ENCODE results near the gene TMEM151A.
A peak's percentile ranks its signal among the peaks of the same experiment; 100 is the strongest.

TMEM151A gene

GRCh38 chr11:66322732-66323427 is 31.2 kb downstream of the TMEM151A start:
- no peak for DNase-seq (ENCODE audit: low read depth in 2 of 2)

- DNase-seq (ENCODE audit: low read depth in 2 of 2): no peak
These were observed 32.0 kb downstream of the TMEM151A start for GRCh38 chr11:66323684-66324083.

GRCh38 chr11:66324664-66325063 is 33.0 kb downstream of the TMEM151A start:
- no peak for DNase-seq (ENCODE audit: low read depth in 2 of 2)

GRCh38 chr11:66325263-66325671 is 33.6 kb downstream of the TMEM151A start:
- no peak for DNase-seq (ENCODE audit: low read depth in 2 of 2)

GRCh38 chr11:66326261-66327111 is 34.8 kb downstream of the TMEM151A start:
- DNase-seq (ENCODE audit: low read depth in 2 of 2): no peak

- DNase-seq (ENCODE audit: low read depth in 2 of 2): no peak
These were observed 35.7 kb downstream of the TMEM151A start for GRCh38 chr11:66327171-66328030.

- no peak for DNase-seq (ENCODE audit: low read depth in 2 of 2)
These were observed 36.3 kb downstream of the TMEM151A start for GRCh38 chr11:66328031-66328301.

- DNase-seq (ENCODE audit: low read depth in 2 of 2): peak; percentile 60 to 61
These were observed 36.8 kb downstream of the TMEM151A start for GRCh38 chr11:66328302-66329144.

GRCh38 chr11:66329165-66329673 is 37.5 kb downstream of the TMEM151A start:
- no peak for DNase-seq (ENCODE audit: low read depth in 2 of 2)

- DNase-seq (ENCODE audit: low read depth in 2 of 2): no peak
These were observed 39.2 kb downstream of the TMEM151A start for GRCh38 chr11:66330931-66331330.

GRCh38 chr11:66331542-66332370 is 40.1 kb downstream of the TMEM151A start:
- DNase-seq (ENCODE audit: low read depth in 2 of 2): no peak

GRCh38 chr11:66332371-66333219 is 40.9 kb downstream of the TMEM151A start:
- no peak for DNase-seq (ENCODE audit: low read depth in 2 of 2)

GRCh38 chr11:66333220-66333877 is 41.7 kb downstream of the TMEM151A start:
- no peak for DNase-seq (ENCODE audit: low read depth in 2 of 2)

GRCh38 chr11:66333896-66334604 is 42.4 kb downstream of the TMEM151A start:
- no peak for DNase-seq (ENCODE audit: low read depth in 2 of 2)

GRCh38 chr11:66334605-66335442 is 43.1 kb downstream of the TMEM151A start:
- DNase-seq (ENCODE audit: low read depth in 2 of 2): no peak

- DNase-seq (ENCODE audit: low read depth in 2 of 2): no peak
These were observed 44.0 kb downstream of the TMEM151A start for GRCh38 chr11:66335531-66336233.
